ENCODE results near the gene SUN1. TPM values are rescaled to one million over a fixed set of nuclear protein-coding genes. Genes with fewer than 3 reads are reported as not detected.

The SUN1 gene
- total and polyA plus RNA-seq, 7 donors: 52.5 to 159 (median 132) TPM

GRCh38 chr7:816751-817671 lies 15.3 kb upstream of the SUN1 start:
- Histone ChIP-seq H3K36me3 (ENCODE audit: insufficient read depth in 1 of 2, low read depth in 1 of 2) (no peaks in the 10 kb centered on the region), H3K27ac (peak overlapping the region; percentile 91), H3K9me3 (no peaks in the 10 kb centered on the region), H3K4me3 (peak overlapping the region; percentile 72), H3K4me1 (peaks cover 65% of the 10 kb centered on the region), H3K27me3 (ENCODE audit: insufficient read depth in 3 of 3, low read length in 2 of 3) (no peaks in the 10 kb centered on the region)
- ATAC-seq (no peak), DNase-seq (no peak)
- 0 to 1% (median 0%) methylated on average over 41 to 85 of the region's 88 CpGs for WGBS, 3 donors
- no peak for TF ChIP-seq CTCF (IDR thresholded peaks at IDR 0.05)
- intact Hi-C loops (cut with DNase I): loop anchor here in 1 of 2 donors (5.0 kb wide), 1 partner anchor 1035 kb away; no protein-coding TSS in a partner anchor

GRCh38 chr7:818031-818699 lies 14.1 kb upstream of the SUN1 start:
- TF ChIP-seq CTCF (IDR thresholded peaks at IDR 0.05): peak; percentile 34
- peaks cover 66% of the 10 kb centered on the region for H3K4me1 ChIP-seq
- intact Hi-C loops (cut with DNase I): loop anchor here in 1 of 2 donors (5.0 kb wide), 1 partner anchor 1034 kb away; no protein-coding TSS in a partner anchor
- no peaks in the 10 kb centered on the region for H3K9me3 ChIP-seq
- no peak for DNase-seq
- H3K27me3 ChIP-seq (ENCODE audit: insufficient read depth in 3 of 3, low read length in 2 of 3): no peaks in the 10 kb centered on the region
- 34 to 55% (median 36%) methylated on average over 8 of the region's 8 CpGs for WGBS, 3 donors
- no peak for ATAC-seq
- H3K36me3 ChIP-seq (ENCODE audit: insufficient read depth in 1 of 2, low read depth in 1 of 2): no peaks in the 10 kb centered on the region
- H3K4me3 ChIP-seq: peak overlapping the region; percentile 72
- H3K27ac ChIP-seq: peak overlapping the region; percentile 91

- no peaks in the 10 kb centered on the region for H3K27me3 ChIP-seq (ENCODE audit: insufficient read depth in 3 of 3, low read length in 2 of 3)
- intact Hi-C loops (cut with DNase I): loop anchor here (2.0 to 5.0 kb wide), 2 partner anchors 47 to 52 kb away; no protein-coding TSS in a partner anchor
- 83 to 92% (median 88%) methylated on average over 1 of the region's 1 CpG for WGBS, 3 donors
- DNase-seq: no peak
- H3K27ac ChIP-seq: peak overlapping the region; percentile 91
- H3K9me3 ChIP-seq: no peaks in the 10 kb centered on the region
- peaks cover 73% of the 10 kb centered on the region for H3K4me1 ChIP-seq
- H3K36me3 ChIP-seq (ENCODE audit: insufficient read depth in 1 of 2, low read depth in 1 of 2): no peaks in the 10 kb centered on the region
- no peak overlapping the region for H3K4me3 ChIP-seq
- TF ChIP-seq CTCF (IDR thresholded peaks at IDR 0.05): no peak
- no peak for ATAC-seq
Measured at GRCh38 chr7:820341-820740, 11.9 kb upstream of the SUN1 start.

- WGBS, 3 donors: 27 to 47% (median 29%) methylated on average over 11 of the region's 11 CpGs
- no peaks in the 10 kb centered on the region for H3K27me3 ChIP-seq (ENCODE audit: insufficient read depth in 3 of 3, low read length in 2 of 3)
- H3K27ac ChIP-seq: peak overlapping the region; percentile 96
- no peaks in the 10 kb centered on the region for H3K36me3 ChIP-seq (ENCODE audit: insufficient read depth in 1 of 2, low read depth in 1 of 2)
- no peak overlapping the region for H3K4me3 ChIP-seq
- peaks cover 81% of the 10 kb centered on the region for H3K4me1 ChIP-seq
- TF ChIP-seq CTCF (IDR thresholded peaks at IDR 0.05): peak; percentile 32
- intact Hi-C loops (cut with DNase I): loop anchor here (2.0 to 5.0 kb wide), 2 partner anchors 46 to 51 kb away; no protein-coding TSS in a partner anchor
- no peaks in the 10 kb centered on the region for H3K9me3 ChIP-seq
- DNase-seq (no peak), ATAC-seq (peak; percentile 61 to 81 (median 70))
Measured at GRCh38 chr7:821688-822087, 10.6 kb upstream of the SUN1 start.

All from psoas muscle (tissue), 8 donors.